Measurements from ENCODE around the gene IGSF23.

DNA sequence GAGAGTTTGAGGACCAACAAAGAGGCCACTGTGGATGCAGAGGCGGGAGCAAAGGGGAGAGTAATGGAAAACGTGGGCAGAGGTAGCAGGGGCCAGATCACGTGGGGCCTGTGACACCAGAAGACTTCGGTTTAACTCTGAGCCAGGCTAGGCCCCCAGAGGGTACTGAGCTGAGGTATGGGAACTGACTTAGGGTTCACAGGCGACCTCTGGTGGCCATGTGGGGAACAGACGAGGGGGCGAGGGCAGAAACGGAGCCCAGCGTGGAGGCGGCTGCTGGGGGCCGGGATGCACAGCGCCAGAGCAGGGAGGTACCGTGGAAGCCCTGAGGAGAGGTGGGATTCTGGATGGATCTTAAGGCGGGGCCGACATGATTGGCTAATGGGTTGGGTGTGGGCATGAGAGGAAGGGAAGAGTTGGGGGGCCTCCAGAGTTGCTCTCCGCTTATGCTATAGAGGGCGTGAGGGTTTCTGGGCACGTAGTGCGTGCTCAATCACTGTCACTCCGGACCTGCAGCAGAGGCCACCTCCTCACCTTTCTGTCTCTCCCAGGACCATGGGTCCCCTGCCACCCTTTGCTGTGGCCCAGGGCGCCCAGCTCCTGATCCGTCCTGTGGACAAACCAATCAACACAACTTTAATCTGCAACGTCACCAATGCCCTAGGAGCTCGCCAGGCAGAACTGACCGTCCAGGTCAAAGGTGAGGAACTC lies 44.0 kb downstream of the IGSF23 start:
- TF ChIP-seq, protein P1, sequence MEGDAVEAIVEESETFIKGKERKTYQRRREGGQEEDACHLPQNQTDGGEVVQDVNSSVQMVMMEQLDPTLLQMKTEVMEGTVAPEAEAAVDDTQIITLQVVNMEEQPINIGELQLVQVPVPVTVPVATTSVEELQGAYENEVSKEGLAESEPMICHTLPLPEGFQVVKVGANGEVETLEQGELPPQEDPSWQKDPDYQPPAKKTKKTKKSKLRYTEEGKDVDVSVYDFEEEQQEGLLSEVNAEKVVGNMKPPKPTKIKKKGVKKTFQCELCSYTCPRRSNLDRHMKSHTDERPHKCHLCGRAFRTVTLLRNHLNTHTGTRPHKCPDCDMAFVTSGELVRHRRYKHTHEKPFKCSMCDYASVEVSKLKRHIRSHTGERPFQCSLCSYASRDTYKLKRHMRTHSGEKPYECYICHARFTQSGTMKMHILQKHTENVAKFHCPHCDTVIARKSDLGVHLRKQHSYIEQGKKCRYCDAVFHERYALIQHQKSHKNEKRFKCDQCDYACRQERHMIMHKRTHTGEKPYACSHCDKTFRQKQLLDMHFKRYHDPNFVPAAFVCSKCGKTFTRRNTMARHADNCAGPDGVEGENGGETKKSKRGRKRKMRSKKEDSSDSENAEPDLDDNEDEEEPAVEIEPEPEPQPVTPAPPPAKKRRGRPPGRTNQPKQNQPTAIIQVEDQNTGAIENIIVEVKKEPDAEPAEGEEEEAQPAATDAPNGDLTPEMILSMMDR (IDR thresholded peaks at IDR 0.05): peak; percentile 76 to 90 (median 87)
- no peak for TF ChIP-seq POLR2A (IDR thresholded peaks at IDR 0.05)

Data from adrenal gland (tissue), 5 donors.